Esophagus muscularis mucosa (tissue), 4 donors: ENCODE data around the gene STK16. TPM values are rescaled to one million over a fixed set of nuclear protein-coding genes. Genes with fewer than 3 reads are reported as not detected.

Experiments used
- DNase-seq: peaks from one replicate; pipeline ENCODE4 v3.0.0-alpha.2; 2017; ENCODE audit errors: extremely low spot score
- H3K27ac ChIP-seq, 4 donors: fragments of 200-600 bp; sonication (generic); replicated peaks in 1 of 4; 1 replicate in 3 of 4; 2 replicates in 1 of 4; pipeline ENCODE4 v1.5.1; 2016 to 2019; ENCODE audit warnings: mild to moderate bottlenecking in 1 of 4
- H3K27me3 ChIP-seq, 4 donors: fragments of 200-600 bp; sonication (generic); one replicate each; pipeline versions ENCODE4 v1.5.1 to v1.6.0; 2016 to 2019
- H3K36me3 ChIP-seq, 4 donors: fragments of 200-600 bp; sonication (generic); one replicate each; pipeline ENCODE4 v1.5.1; 2016 to 2019
- H3K4me1 ChIP-seq, 4 donors: fragments of 200-600 bp; sonication (generic); one replicate each; pipeline ENCODE4 v1.5.1; 2016 to 2019
- H3K4me3 ChIP-seq, 4 donors: fragments of 200-600 bp; sonication (generic); 1 replicate in 2 of 4; 2 replicates in 2 of 4; pipeline ENCODE4 v1.5.1; 2016 to 2019; ENCODE audit warnings: mild to moderate bottlenecking in 4 of 4, moderate library complexity in 1 of 4
- H3K9me3 ChIP-seq, 4 donors: fragments of 200-600 bp; sonication (generic); 1 replicate in 3 of 4; 2 replicates in 1 of 4; pipeline ENCODE4 v1.5.1; 2016 to 2019
- CTCF ChIP-seq, 3 experiments: fragments of 200-600 bp in 2 of 3; fragments of 450-650 bp in 1 of 3; sonication (generic) in 2 of 3; IDR thresholded peaks; one replicate each; pipeline ENCODE4 v1.5.1; 2017 to 2019; ENCODE audit warnings: antibody characterized with exemption in 3 of 3, mild to moderate bottlenecking in 2 of 3, moderate library complexity in 1 of 3
- EP300 ChIP-seq: sonication (generic); formaldehyde crosslinking; IDR thresholded peaks from one replicate; pipeline ENCODE4 v1.6.1; 2017; ENCODE audit warnings: antibody characterized with exemption
- POLR2A ChIP-seq: fragments of 450-650 bp; IDR thresholded peaks from one replicate; pipeline ENCODE4 v1.6.1; 2017; ENCODE audit warnings: antibody characterized with exemption, moderate library complexity, mild to moderate bottlenecking, low read depth
- POLR2AphosphoS5 ChIP-seq, 2 donors: sonication (generic); formaldehyde crosslinking; IDR thresholded peaks; one replicate each; pipeline ENCODE4 v1.6.1; 2017; ENCODE audit warnings: antibody characterized with exemption in 2 of 2
- WGBS: methylation state at CpG from one replicate; pipeline ENCODE4 v1.1.5; 2018; 5-methylcytosine and 5-hydroxymethylcytosine counted together
- intact Hi-C: fragments of 100-400 bp; cut with DNase I; formaldehyde crosslinking; loops from one replicate; pipeline ENCODE4 v1.15.1; 2023
- total RNA-seq, 4 donors: library from RNA; depleted of rRNA; stranded (reverse); fragments of >200 nt; gene quantifications; one replicate each; pipeline versions ENCODE4 v1.1.0 to v1.2.1, GENCODE V29; 2016

STK16 gene
- total RNA-seq, 4 donors from 2014 or later = 12.8 to 21.6 (median 16.7) TPM

GRCh38 chr2:219294356-219295351 lies 49.4 kb downstream of the STK16 start:
- 8% methylated on average over 30 of the region's 67 CpGs for WGBS
- intact Hi-C loops = loop anchor here (1.0 to 10.0 kb wide), 3 partner anchors 18 to 88 kb away; partner anchors contain the start of genes GLB1L and STK16
- H3K27ac ChIP-seq = peak overlapping the region; percentile 80 to 90 (median 86)

GRCh38 chr2:219296142-219296541 lies 50.9 kb downstream of the STK16 start:
- Histone ChIP-seq H3K27ac (no peak overlapping the region), H3K4me3 (no peak overlapping the region), H3K36me3 (no peaks in the 10 kb centered on the region), H3K27me3 (peaks cover 0 to 17% (median 0%) of the 10 kb centered on the region in 4 donors), H3K4me1 (peaks cover 5 to 26% (median 23%) of the 10 kb centered on the region in 4 donors), H3K9me3 (no peaks in the 10 kb centered on the region)
- no peak for DNase-seq
- no peak for TF ChIP-seq CTCF (IDR thresholded peaks at IDR 0.05)
- TF ChIP-seq EP300 = no peak
- no peak for TF ChIP-seq POLR2A
- no peak for TF ChIP-seq POLR2AphosphoS5 (IDR thresholded peaks at IDR 0.05)
- WGBS = 84% methylated on average over 14 of the region's 14 CpGs
- intact Hi-C loops = loop anchor here (1.0 to 10.0 kb wide), 3 partner anchors 51 to 136 kb away; partner anchors contain the start of genes GLB1L, NHEJ1 and STK16

More at GRCh38 chr2:219294356-219295351, 49.4 kb downstream of the STK16 start:
- Histone ChIP-seq H3K27me3 (peaks cover 0 to 7% (median 0%) of the 10 kb centered on the region in 4 donors), H3K36me3 (no peaks in the 10 kb centered on the region), H3K4me3 (peak overlapping the region; percentile 61 to 73 (median 66)), H3K4me1 (peaks cover 5 to 33% (median 28%) of the 10 kb centered on the region in 4 donors), H3K9me3 (no peaks in the 10 kb centered on the region)
- TF ChIP-seq CTCF (IDR thresholded peaks at IDR 0.05) (peak; percentile 99 to 100 (median 99)), POLR2AphosphoS5 (IDR thresholded peaks at IDR 0.05) (peak; percentile 72 to 87), POLR2A (no peak)
- peak; percentile 94 for DNase-seq

GRCh38 chr2:219296631-219297391 lies 51.5 kb downstream of the STK16 start:
- DNase-seq = no peak
- Histone ChIP-seq H3K27ac (no peak overlapping the region), H3K36me3 (no peaks in the 10 kb centered on the region), H3K4me3 (no peak overlapping the region), H3K27me3 (peaks cover 0 to 23% (median 0%) of the 10 kb centered on the region in 4 donors), H3K9me3 (no peaks in the 10 kb centered on the region), H3K4me1 (peaks cover 5 to 26% (median 23%) of the 10 kb centered on the region in 4 donors)
- WGBS = 86% methylated on average over 16 of the region's 25 CpGs
- no peak for TF ChIP-seq POLR2A
- no peak for TF ChIP-seq POLR2AphosphoS5 (IDR thresholded peaks at IDR 0.05)
- no peak for TF ChIP-seq CTCF (IDR thresholded peaks at IDR 0.05)
- TF ChIP-seq EP300 = no peak
- intact Hi-C loops = loop anchor here (1.0 to 10.0 kb wide), 3 partner anchors 52 to 137 kb away; partner anchors contain the start of genes GLB1L, NHEJ1 and STK16

GRCh38 chr2:219297766-219298456 lies 52.6 kb downstream of the STK16 start:
- intact Hi-C loops = loop anchor here (5.0 to 10.0 kb wide), 2 partner anchors 53 to 84 kb away; partner anchors contain the start of genes GLB1L and STK16
- Histone ChIP-seq H3K27me3 (peaks cover 0 to 34% (median 0%) of the 10 kb centered on the region in 4 donors), H3K9me3 (no peaks in the 10 kb centered on the region), H3K4me3 (no peak overlapping the region), H3K4me1 (peaks cover 5 to 26% (median 23%) of the 10 kb centered on the region in 4 donors), H3K36me3 (no peaks in the 10 kb centered on the region), H3K27ac (no peak overlapping the region)
- DNase-seq = no peak
- TF ChIP-seq POLR2AphosphoS5 (IDR thresholded peaks at IDR 0.05) (no peak), EP300 (no peak), POLR2A (no peak), CTCF (IDR thresholded peaks at IDR 0.05) (no peak)
- 85% methylated on average over 13 of the region's 14 CpGs for WGBS
